Fibroblast of lung (primary cell): ENCODE measurements around the gene ENTREP3.

ENCODE experiments used
- CTCF ChIP-seq, 2 donors: IDR thresholded peaks in 1 of 2; conservative IDR thresholded peaks in 1 of 2; 1 replicate in 1 of 2; 2 replicates in 1 of 2; pipeline ENCODE4 v1.5.1; 2011 to 2012; ENCODE audit warnings: low read length in 2 of 2, control low read depth in 1 of 2, inconsistent platforms in 1 of 2, low read depth in 1 of 2, mild to moderate bottlenecking in 1 of 2
- EZH2 ChIP-seq: IDR thresholded peaks from 2 replicates; pipeline ENCODE4 v1.5.1; 2012; ENCODE audit warnings: low read length, control low read depth, mild to moderate bottlenecking; ENCODE audit errors: missing control alignments

GRCh38 chr1:155268630-155269029, 13.3 kb upstream of the ENTREP3 start:
- TF ChIP-seq CTCF (conservative IDR thresholded peaks at IDR 0.05 in 1 of 2, IDR thresholded peaks at IDR 0.05 in 1 of 2; ENCODE audit: low read depth in 1 of 2, low read length in 2 of 2) (no peak), EZH2 (no peak)
